NCI-H510A (cell line): ENCODE data around the gene RPS23.

Experiments used
- DNase-seq: peaks from one replicate; lab custom pipeline; 2025; lab: John Stamatoyannopoulos, UW

Gene RPS23

GRCh38 chr5:82244854-82245635 lies 33.1 kb downstream of the RPS23 start:
- no peak for DNase-seq

- DNase-seq: no peak
Measured at GRCh38 chr5:82244151-82244550, 34.0 kb downstream of the RPS23 start.

GRCh38 chr5:82234885-82235284 lies 43.3 kb downstream of the RPS23 start:
- no peak for DNase-seq

GRCh38 chr5:82225525-82226172 lies 52.5 kb downstream of the RPS23 start:
- DNase-seq: no peak
